Measurements from ENCODE around the gene ABCB9. TPM values are rescaled to one million over a fixed set of nuclear protein-coding genes. Genes with fewer than 3 reads are reported as not detected.

Gene ABCB9
- total RNA-seq, 4 donors from 2014 or later, result 2.3 to 8.4 (median 3.5) TPM

- peak overlapping the region in 2 of 4 donors; percentile 27 to 44 for H3K27ac ChIP-seq
- no peak for ATAC-seq
- TF ChIP-seq CTCF (IDR thresholded peaks at IDR 0.05), result no peak
- no peaks in the 10 kb centered on the region for H3K9me3 ChIP-seq
- peaks cover 0 to 49% (median 7%) of the 10 kb centered on the region in 3 donors for H3K4me1 ChIP-seq
- WGBS, 2 donors (ENCODE audit: low coverage in 1 of 2), result 88% methylated on average over 2 of the region's 8 CpGs; no CpG with 5 or more reads in 1 of the 2 donors
- H3K27me3 ChIP-seq, result no peaks in the 10 kb centered on the region
- H3K4me3 ChIP-seq, result no peak overlapping the region
- peaks cover 0 to 15% of the 10 kb centered on the region in 2 donors for H3K36me3 ChIP-seq
Observed at GRCh38 chr12:122949405-122949804, 16.9 kb downstream of the ABCB9 start.

- WGBS, 2 donors (ENCODE audit: low coverage in 1 of 2), result 100% methylated on average over 1 of the region's 14 CpGs; no CpG with 5 or more reads in 1 of the 2 donors
- ATAC-seq, result no peak
- H3K9me3 ChIP-seq, result no peaks in the 10 kb centered on the region
- peak overlapping the region in 1 of 4 donors; percentile 75 for H3K27ac ChIP-seq
- no peak overlapping the region for H3K4me3 ChIP-seq
- H3K4me1 ChIP-seq, result peaks cover 0 to 57% (median 7%) of the 10 kb centered on the region in 3 donors
- H3K27me3 ChIP-seq, result no peaks in the 10 kb centered on the region
- peaks cover 0 to 15% of the 10 kb centered on the region in 2 donors for H3K36me3 ChIP-seq
- TF ChIP-seq CTCF (IDR thresholded peaks at IDR 0.05) (no peak), POLR2A (IDR thresholded peaks at IDR 0.05) (no peak), POLR2AphosphoS5 (IDR thresholded peaks at IDR 0.05) (no peak), EP300 (IDR thresholded peaks at IDR 0.05) (no peak)
Observed at GRCh38 chr12:122948605-122949004, 17.7 kb downstream of the ABCB9 start.

- H3K27ac ChIP-seq, result peak overlapping the region in 3 of 4 donors; percentile 64 to 75 (median 69)
- 69 to 89% methylated on average over 5 to 8 of the region's 15 CpGs for WGBS, 2 donors (ENCODE audit: low coverage in 1 of 2)
- no peak overlapping the region for H3K4me3 ChIP-seq
- H3K4me1 ChIP-seq, result peaks cover 0 to 60% (median 7%) of the 10 kb centered on the region in 3 donors
- no peaks in the 10 kb centered on the region for H3K9me3 ChIP-seq
- H3K27me3 ChIP-seq, result no peaks in the 10 kb centered on the region
- peaks cover 0 to 15% of the 10 kb centered on the region in 2 donors for H3K36me3 ChIP-seq
- TF ChIP-seq CTCF (IDR thresholded peaks at IDR 0.05), result peak in 1 of 4 experiments; percentile 19
- no peak for TF ChIP-seq EP300 (IDR thresholded peaks at IDR 0.05)
- ATAC-seq, result peak; percentile 52
Observed at GRCh38 chr12:122947352-122947792, 18.9 kb downstream of the ABCB9 start.

GRCh38 chr12:122946690-122947341 is 19.4 kb downstream of the ABCB9 start:
- H3K27me3 ChIP-seq, result no peaks in the 10 kb centered on the region
- TF ChIP-seq POLR2A (IDR thresholded peaks at IDR 0.05) (no peak), EP300 (IDR thresholded peaks at IDR 0.05) (no peak), POLR2AphosphoS5 (IDR thresholded peaks at IDR 0.05) (peak; percentile 48), CTCF (IDR thresholded peaks at IDR 0.05) (peak in 2 of 4 experiments; percentile 6 to 28)
- H3K4me1 ChIP-seq, result peaks cover 0 to 57% (median 7%) of the 10 kb centered on the region in 3 donors
- peak; percentile 90 for ATAC-seq
- WGBS, 2 donors (ENCODE audit: low coverage in 1 of 2), result 50 to 88% methylated on average over 3 to 5 of the region's 10 CpGs
- peak overlapping the region in 3 of 4 donors; percentile 64 to 75 (median 69) for H3K27ac ChIP-seq
- no peak overlapping the region for H3K4me3 ChIP-seq
- H3K9me3 ChIP-seq, result no peaks in the 10 kb centered on the region
- peaks cover 0 to 15% of the 10 kb centered on the region in 2 donors for H3K36me3 ChIP-seq

Measured in gastroesophageal sphincter (tissue), 4 donors.